Measurements from ENCODE around the gene TXK.

DNA sequence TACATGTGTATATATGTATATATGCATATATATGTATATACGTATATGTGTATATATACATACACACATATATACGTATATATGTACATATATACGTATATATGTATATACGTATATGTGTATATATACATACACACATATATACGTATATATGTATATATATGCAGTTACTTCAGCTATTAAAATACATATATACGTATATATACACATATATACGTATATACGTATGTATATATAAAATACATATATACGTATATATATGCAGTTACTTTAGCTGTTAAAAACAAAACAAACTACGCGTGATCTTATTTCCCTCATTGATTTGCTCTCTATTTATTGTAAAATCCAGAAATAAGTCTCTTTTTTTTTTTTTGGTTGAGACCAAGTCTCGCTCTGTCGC lies 13.9 kb downstream of the TXK start:
- TF ChIP-seq EZH2phosphoT487 (IDR thresholded peaks at IDR 0.05; ENCODE audit: unreplicated experiment) (no peak), POLR2AphosphoS5 (IDR thresholded peaks at IDR 0.05; ENCODE audit: low read depth) (no peak), EZH2 (IDR thresholded peaks at IDR 0.05; ENCODE audit: low read depth, unreplicated experiment) (no peak), JUNB (IDR thresholded peaks at IDR 0.05; ENCODE audit: unreplicated experiment) (no peak)
- TF ChIP-seq, protein P1, sequence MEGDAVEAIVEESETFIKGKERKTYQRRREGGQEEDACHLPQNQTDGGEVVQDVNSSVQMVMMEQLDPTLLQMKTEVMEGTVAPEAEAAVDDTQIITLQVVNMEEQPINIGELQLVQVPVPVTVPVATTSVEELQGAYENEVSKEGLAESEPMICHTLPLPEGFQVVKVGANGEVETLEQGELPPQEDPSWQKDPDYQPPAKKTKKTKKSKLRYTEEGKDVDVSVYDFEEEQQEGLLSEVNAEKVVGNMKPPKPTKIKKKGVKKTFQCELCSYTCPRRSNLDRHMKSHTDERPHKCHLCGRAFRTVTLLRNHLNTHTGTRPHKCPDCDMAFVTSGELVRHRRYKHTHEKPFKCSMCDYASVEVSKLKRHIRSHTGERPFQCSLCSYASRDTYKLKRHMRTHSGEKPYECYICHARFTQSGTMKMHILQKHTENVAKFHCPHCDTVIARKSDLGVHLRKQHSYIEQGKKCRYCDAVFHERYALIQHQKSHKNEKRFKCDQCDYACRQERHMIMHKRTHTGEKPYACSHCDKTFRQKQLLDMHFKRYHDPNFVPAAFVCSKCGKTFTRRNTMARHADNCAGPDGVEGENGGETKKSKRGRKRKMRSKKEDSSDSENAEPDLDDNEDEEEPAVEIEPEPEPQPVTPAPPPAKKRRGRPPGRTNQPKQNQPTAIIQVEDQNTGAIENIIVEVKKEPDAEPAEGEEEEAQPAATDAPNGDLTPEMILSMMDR (conservative IDR thresholded peaks at IDR 0.05; ENCODE audit: low read depth in 2 of 2): no peak
- TF ChIP-seq, protein P2, sequence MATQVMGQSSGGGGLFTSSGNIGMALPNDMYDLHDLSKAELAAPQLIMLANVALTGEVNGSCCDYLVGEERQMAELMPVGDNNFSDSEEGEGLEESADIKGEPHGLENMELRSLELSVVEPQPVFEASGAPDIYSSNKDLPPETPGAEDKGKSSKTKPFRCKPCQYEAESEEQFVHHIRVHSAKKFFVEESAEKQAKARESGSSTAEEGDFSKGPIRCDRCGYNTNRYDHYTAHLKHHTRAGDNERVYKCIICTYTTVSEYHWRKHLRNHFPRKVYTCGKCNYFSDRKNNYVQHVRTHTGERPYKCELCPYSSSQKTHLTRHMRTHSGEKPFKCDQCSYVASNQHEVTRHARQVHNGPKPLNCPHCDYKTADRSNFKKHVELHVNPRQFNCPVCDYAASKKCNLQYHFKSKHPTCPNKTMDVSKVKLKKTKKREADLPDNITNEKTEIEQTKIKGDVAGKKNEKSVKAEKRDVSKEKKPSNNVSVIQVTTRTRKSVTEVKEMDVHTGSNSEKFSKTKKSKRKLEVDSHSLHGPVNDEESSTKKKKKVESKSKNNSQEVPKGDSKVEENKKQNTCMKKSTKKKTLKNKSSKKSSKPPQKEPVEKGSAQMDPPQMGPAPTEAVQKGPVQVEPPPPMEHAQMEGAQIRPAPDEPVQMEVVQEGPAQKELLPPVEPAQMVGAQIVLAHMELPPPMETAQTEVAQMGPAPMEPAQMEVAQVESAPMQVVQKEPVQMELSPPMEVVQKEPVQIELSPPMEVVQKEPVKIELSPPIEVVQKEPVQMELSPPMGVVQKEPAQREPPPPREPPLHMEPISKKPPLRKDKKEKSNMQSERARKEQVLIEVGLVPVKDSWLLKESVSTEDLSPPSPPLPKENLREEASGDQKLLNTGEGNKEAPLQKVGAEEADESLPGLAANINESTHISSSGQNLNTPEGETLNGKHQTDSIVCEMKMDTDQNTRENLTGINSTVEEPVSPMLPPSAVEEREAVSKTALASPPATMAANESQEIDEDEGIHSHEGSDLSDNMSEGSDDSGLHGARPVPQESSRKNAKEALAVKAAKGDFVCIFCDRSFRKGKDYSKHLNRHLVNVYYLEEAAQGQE (IDR thresholded peaks at IDR 0.05; ENCODE audit: unreplicated experiment): no peak

Data from GM23338 (cell line).